DOHH2 (cell line): ENCODE measurements around the gene RNLS.

Experiments used
- H3F3A ChIP-seq: fragments of 200-600 bp; sonication (generic), shearing (Covaris generic); 2 replicates; pipeline ENCODE4 v1.6.0; 2016; ENCODE audit warnings: antibody characterized with exemption, mild to moderate bottlenecking; ENCODE audit not compliant: control insufficient read depth, insufficient read depth
- H3K27ac ChIP-seq: fragments of 200-600 bp; sonication (generic); 2 replicates; pipeline ENCODE4 v1.5.1; 2014; ENCODE audit warnings: low read depth, mild to moderate bottlenecking, low read length, moderate library complexity
- H3K27me3 ChIP-seq: fragments of 200-600 bp; sonication (generic); 2 replicates; pipeline ENCODE4 v1.6.1; 2014; ENCODE audit warnings: mild to moderate bottlenecking, low read length, mixed read lengths; ENCODE audit not compliant: control insufficient read depth
- H3K36me3 ChIP-seq: fragments of 200-600 bp; sonication (generic); 2 replicates; pipeline ENCODE4 v1.6.1; 2014; ENCODE audit warnings: mild to moderate bottlenecking, low read length, moderate library complexity, mixed read lengths; ENCODE audit not compliant: control insufficient read depth
- H3K4me1 ChIP-seq: fragments of 200-600 bp; sonication (generic); 2 replicates; pipeline ENCODE4 v1.6.1; 2014; ENCODE audit warnings: mild to moderate bottlenecking, low read length, mixed read lengths; ENCODE audit not compliant: control insufficient read depth
- H3K4me2 ChIP-seq: fragments of 200-600 bp; sonication (generic); 2 replicates; pipeline ENCODE4 v1.6.0; 2014; ENCODE audit warnings: mild to moderate bottlenecking, low read length, moderate library complexity
- H3K4me3 ChIP-seq: fragments of 200-600 bp; sonication (generic); 2 replicates; pipeline ENCODE4 v1.5.1; 2014; ENCODE audit warnings: mild to moderate bottlenecking, low read length, mixed read lengths
- H3K79me2 ChIP-seq: fragments of 200-600 bp; sonication (generic); 2 replicates; pipeline ENCODE4 v1.6.1; 2014; ENCODE audit warnings: mild to moderate bottlenecking, low read length, mixed read lengths; ENCODE audit not compliant: control insufficient read depth
- H3K9me2 ChIP-seq: fragments of 200-600 bp; sonication (generic); replicated peaks from 2 replicates; pipeline ENCODE4 v1.6.1; 2014; ENCODE audit warnings: mild to moderate bottlenecking, low read length, mixed read lengths; ENCODE audit not compliant: control insufficient read depth
- H3K9me3 ChIP-seq: fragments of 200-600 bp; sonication (generic); 2 replicates; pipeline ENCODE4 v1.6.1; 2014; ENCODE audit warnings: antibody characterized with exemption, low read length, mixed read lengths; ENCODE audit not compliant: control insufficient read depth, insufficient read depth
- H4K20me1 ChIP-seq: fragments of 200-600 bp; sonication (generic); 2 replicates; pipeline ENCODE4 v1.6.0; 2014; ENCODE audit warnings: low read depth, mild to moderate bottlenecking, antibody characterized with exemption, low read length, moderate library complexity; ENCODE audit not compliant: control insufficient read depth, insufficient read depth
- CTCF ChIP-seq: fragments of 200-600 bp; sonication (generic); IDR thresholded peaks from one replicate; pipeline ENCODE4 v1.5.1; 2014; ENCODE audit warnings: antibody characterized with exemption, mild to moderate bottlenecking, low read depth, low read length; ENCODE audit not compliant: poor library complexity, severe bottlenecking
- EZH2phosphoT487 ChIP-seq: fragments of 200-600 bp; sonication (generic); IDR thresholded peaks from 2 replicates; pipeline ENCODE4 v1.6.1; 2017; ENCODE audit warnings: borderline replicate concordance, mild to moderate bottlenecking, antibody characterized with exemption, low read length, moderate library complexity, mixed read lengths

The RNLS gene

DNA sequence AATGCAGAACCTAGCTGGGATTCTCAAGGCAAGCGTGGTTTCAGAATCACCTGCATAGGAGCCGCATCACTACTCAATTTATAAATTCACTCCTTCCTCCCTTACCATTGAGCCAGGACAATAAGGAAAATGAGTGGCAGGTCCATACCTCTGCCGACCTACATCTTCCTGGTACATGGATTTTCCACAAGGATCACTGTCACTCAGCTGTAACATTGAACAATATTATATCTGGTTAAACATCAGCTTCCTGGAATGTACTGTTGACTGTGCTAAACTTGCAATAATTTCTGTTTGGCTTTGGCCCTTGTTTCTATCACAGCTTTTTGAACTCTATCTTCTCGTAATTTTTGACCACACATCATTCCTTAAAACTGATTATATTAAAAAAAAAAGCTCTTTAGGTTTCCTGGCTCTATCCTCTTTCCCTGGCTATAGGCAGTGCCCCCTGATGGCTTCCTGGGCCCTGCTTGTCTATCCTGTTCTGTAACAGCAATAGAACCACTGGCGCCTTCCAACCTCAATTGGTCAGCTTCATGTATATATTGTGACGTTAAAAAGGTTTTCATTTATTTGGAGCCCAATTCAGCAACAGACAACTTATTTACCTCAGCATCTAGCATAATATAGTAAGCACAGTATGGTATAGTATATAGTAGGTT lies 59.2 kb downstream of the RNLS start:
- Histone ChIP-seq H3K36me3 (no peaks in the 10 kb centered on the region), H3K79me2 (no peaks in the 10 kb centered on the region), H3K4me3 (no peak overlapping the region), H3K4me2 (no peak overlapping the region), H3K27ac (no peak overlapping the region), H3F3A (no peaks in the 10 kb centered on the region), H3K9me3 (no peaks in the 10 kb centered on the region), H3K4me1 (no peaks in the 10 kb centered on the region), H4K20me1 (no peaks in the 10 kb centered on the region), H3K27me3 (no peaks in the 10 kb centered on the region), H3K9me2 (no peaks in the 10 kb centered on the region)
- TF ChIP-seq EZH2phosphoT487 (no peak), CTCF (no peak)

DNA sequence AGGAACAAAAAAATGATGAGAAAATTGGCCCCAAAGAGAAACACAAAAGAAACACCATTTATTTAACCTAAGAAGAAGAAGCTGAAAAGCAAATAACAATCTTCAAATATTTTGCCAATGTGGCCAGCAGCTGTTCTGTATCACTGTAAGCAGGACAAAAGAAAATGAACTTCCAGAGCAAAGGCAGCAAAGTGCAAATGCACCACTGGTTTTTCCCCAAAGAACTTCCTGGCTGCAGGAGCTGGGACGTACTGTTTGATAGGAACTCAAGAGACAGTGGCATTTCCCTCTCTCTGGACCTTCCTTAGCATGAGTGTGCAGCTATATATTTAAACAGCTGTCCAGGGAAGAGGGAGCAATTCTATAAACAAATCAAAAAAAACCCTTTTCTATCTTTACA lies 60.4 kb downstream of the RNLS start:
- Histone ChIP-seq H3K4me3 (no peak overlapping the region), H3K27ac (no peak overlapping the region), H3K4me1 (no peaks in the 10 kb centered on the region), H3K79me2 (no peaks in the 10 kb centered on the region), H3F3A (no peaks in the 10 kb centered on the region), H3K36me3 (no peaks in the 10 kb centered on the region), H3K9me2 (no peaks in the 10 kb centered on the region), H3K4me2 (no peak overlapping the region), H3K27me3 (no peaks in the 10 kb centered on the region), H4K20me1 (no peaks in the 10 kb centered on the region), H3K9me3 (no peaks in the 10 kb centered on the region)
- no peak for TF ChIP-seq CTCF
- TF ChIP-seq EZH2phosphoT487: no peak

- Histone ChIP-seq H3F3A (no peaks in the 10 kb centered on the region), H3K27ac (no peak overlapping the region), H3K9me2 (no peaks in the 10 kb centered on the region), H3K79me2 (no peaks in the 10 kb centered on the region), H3K4me2 (no peak overlapping the region), H3K27me3 (no peaks in the 10 kb centered on the region), H3K4me1 (no peaks in the 10 kb centered on the region), H4K20me1 (no peaks in the 10 kb centered on the region), H3K36me3 (no peaks in the 10 kb centered on the region), H3K4me3 (no peak overlapping the region), H3K9me3 (no peaks in the 10 kb centered on the region)
- TF ChIP-seq EZH2phosphoT487 (no peak), CTCF (no peak)
Observed at GRCh38 chr10:88521791-88522190, 61.3 kb downstream of the RNLS start.
